ENCODE results near the gene PRPF40B.

The PRPF40B gene

DNA sequence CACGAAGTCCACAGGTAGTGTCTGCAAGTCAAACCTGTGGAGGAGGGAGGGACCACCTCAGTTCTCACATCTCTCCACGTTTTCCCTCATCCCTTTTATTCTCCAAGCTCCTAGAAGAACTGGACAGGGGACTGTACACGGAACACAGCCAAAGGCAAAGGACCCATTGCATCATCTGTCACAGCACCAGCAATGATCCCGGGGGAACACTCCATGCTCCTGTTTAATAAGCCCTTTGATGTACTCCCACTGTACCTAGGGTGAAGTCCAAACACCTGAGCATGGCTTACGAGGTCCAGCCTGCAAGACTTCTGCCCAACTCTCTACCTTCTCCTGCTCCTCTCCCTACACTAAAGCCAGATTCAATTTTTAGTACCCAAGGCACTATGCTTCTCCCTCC is 26.5 kb downstream of the PRPF40B start:
- H3K4me3 ChIP-seq (ENCODE audit: low read depth, low read length): no peak overlapping the region
- H3K9me3 ChIP-seq (ENCODE audit: control insufficient read depth, insufficient read depth, low read depth, low read length): no peaks in the 10 kb centered on the region
- peaks cover 5% of the 10 kb centered on the region for H3K4me1 ChIP-seq (ENCODE audit: control insufficient read depth, insufficient read depth, low read length)
- H3K36me3 ChIP-seq (ENCODE audit: control insufficient read depth, insufficient read depth, low read length): peaks cover 86% of the 10 kb centered on the region
- H3K27me3 ChIP-seq (ENCODE audit: control insufficient read depth, insufficient read depth, low read length): no peaks in the 10 kb centered on the region
- no peak overlapping the region for H3K9ac ChIP-seq (ENCODE audit: low read length)
- no peak overlapping the region for H3K27ac ChIP-seq (ENCODE audit: low read depth, low read length)

- H3K9me3 ChIP-seq (ENCODE audit: control insufficient read depth, insufficient read depth, low read depth, low read length): no peaks in the 10 kb centered on the region
- no peak overlapping the region for H3K4me3 ChIP-seq (ENCODE audit: low read depth, low read length)
- H3K36me3 ChIP-seq (ENCODE audit: control insufficient read depth, insufficient read depth, low read length): peaks cover 82% of the 10 kb centered on the region
- H3K9ac ChIP-seq (ENCODE audit: low read length): no peak overlapping the region
- H3K27ac ChIP-seq (ENCODE audit: low read depth, low read length): no peak overlapping the region
- H3K27me3 ChIP-seq (ENCODE audit: control insufficient read depth, insufficient read depth, low read length): no peaks in the 10 kb centered on the region
- H3K4me1 ChIP-seq (ENCODE audit: control insufficient read depth, insufficient read depth, low read length): peaks cover 5% of the 10 kb centered on the region
Measured at GRCh38 chr12:49651855-49652254, 28.5 kb downstream of the PRPF40B start.

GRCh38 chr12:49652921-49653520 is 29.7 kb downstream of the PRPF40B start:
- Histone ChIP-seq H3K36me3 (ENCODE audit: control insufficient read depth, insufficient read depth, low read length) (peaks cover 84% of the 10 kb centered on the region), H3K4me1 (ENCODE audit: control insufficient read depth, insufficient read depth, low read length) (no peaks in the 10 kb centered on the region; the same call in 1 of the 2 replicates), H3K27ac (ENCODE audit: low read depth, low read length) (no peak overlapping the region), H3K9me3 (ENCODE audit: control insufficient read depth, insufficient read depth, low read depth, low read length) (no peaks in the 10 kb centered on the region), H3K27me3 (ENCODE audit: control insufficient read depth, insufficient read depth, low read length) (no peaks in the 10 kb centered on the region), H3K4me3 (ENCODE audit: low read depth, low read length) (no peak overlapping the region), H3K9ac (ENCODE audit: low read length) (no peak overlapping the region)

- Histone ChIP-seq H3K36me3 (ENCODE audit: control insufficient read depth, insufficient read depth, low read length) (peaks cover 79% of the 10 kb centered on the region), H3K27ac (ENCODE audit: low read depth, low read length) (no peak overlapping the region), H3K4me3 (ENCODE audit: low read depth, low read length) (no peak overlapping the region), H3K9me3 (ENCODE audit: control insufficient read depth, insufficient read depth, low read depth, low read length) (no peaks in the 10 kb centered on the region), H3K9ac (ENCODE audit: low read length) (no peak overlapping the region), H3K4me1 (ENCODE audit: control insufficient read depth, insufficient read depth, low read length) (no peaks in the 10 kb centered on the region; the same call in 1 of the 2 replicates), H3K27me3 (ENCODE audit: control insufficient read depth, insufficient read depth, low read length) (no peaks in the 10 kb centered on the region)
Measured at GRCh38 chr12:49654715-49655114, 31.4 kb downstream of the PRPF40B start.

GRCh38 chr12:49655595-49656236 is 32.4 kb downstream of the PRPF40B start:
- Histone ChIP-seq H3K9me3 (ENCODE audit: control insufficient read depth, insufficient read depth, low read depth, low read length) (no peaks in the 10 kb centered on the region), H3K27ac (ENCODE audit: low read depth, low read length) (no peak overlapping the region), H3K27me3 (ENCODE audit: control insufficient read depth, insufficient read depth, low read length) (no peaks in the 10 kb centered on the region), H3K36me3 (ENCODE audit: control insufficient read depth, insufficient read depth, low read length) (peaks cover 77% of the 10 kb centered on the region), H3K9ac (ENCODE audit: low read length) (no peak overlapping the region), H3K4me3 (ENCODE audit: low read depth, low read length) (no peak overlapping the region), H3K4me1 (ENCODE audit: control insufficient read depth, insufficient read depth, low read length) (no peaks in the 10 kb centered on the region; the same call in 1 of the 2 replicates)

GRCh38 chr12:49658276-49658675 is 34.9 kb downstream of the PRPF40B start:
- Histone ChIP-seq H3K4me3 (ENCODE audit: low read depth, low read length) (no peak overlapping the region), H3K36me3 (ENCODE audit: control insufficient read depth, insufficient read depth, low read length) (peaks cover 77% of the 10 kb centered on the region)

GRCh38 chr12:49659753-49660152 is 36.4 kb downstream of the PRPF40B start:
- Histone ChIP-seq H3K4me1 (ENCODE audit: control insufficient read depth, insufficient read depth, low read length) (peaks cover 23% of the 10 kb centered on the region), H3K36me3 (ENCODE audit: control insufficient read depth, insufficient read depth, low read length) (peaks cover 62% of the 10 kb centered on the region), H3K27me3 (ENCODE audit: control insufficient read depth, insufficient read depth, low read length) (no peaks in the 10 kb centered on the region), H3K4me3 (ENCODE audit: low read depth, low read length) (no peak overlapping the region), H3K9ac (ENCODE audit: low read length) (no peak overlapping the region), H3K27ac (ENCODE audit: low read depth, low read length) (no peak overlapping the region), H3K9me3 (ENCODE audit: control insufficient read depth, insufficient read depth, low read depth, low read length) (no peaks in the 10 kb centered on the region)

More at GRCh38 chr12:49658276-49658675, 34.9 kb downstream of the PRPF40B start:
- Histone ChIP-seq H3K27ac (ENCODE audit: low read depth, low read length) (no peak overlapping the region), H3K4me1 (ENCODE audit: control insufficient read depth, insufficient read depth, low read length) (peaks cover 11% of the 10 kb centered on the region), H3K27me3 (ENCODE audit: control insufficient read depth, insufficient read depth, low read length) (no peaks in the 10 kb centered on the region), H3K9me3 (ENCODE audit: control insufficient read depth, insufficient read depth, low read depth, low read length) (no peaks in the 10 kb centered on the region), H3K9ac (ENCODE audit: low read length) (no peak overlapping the region)

DNA sequence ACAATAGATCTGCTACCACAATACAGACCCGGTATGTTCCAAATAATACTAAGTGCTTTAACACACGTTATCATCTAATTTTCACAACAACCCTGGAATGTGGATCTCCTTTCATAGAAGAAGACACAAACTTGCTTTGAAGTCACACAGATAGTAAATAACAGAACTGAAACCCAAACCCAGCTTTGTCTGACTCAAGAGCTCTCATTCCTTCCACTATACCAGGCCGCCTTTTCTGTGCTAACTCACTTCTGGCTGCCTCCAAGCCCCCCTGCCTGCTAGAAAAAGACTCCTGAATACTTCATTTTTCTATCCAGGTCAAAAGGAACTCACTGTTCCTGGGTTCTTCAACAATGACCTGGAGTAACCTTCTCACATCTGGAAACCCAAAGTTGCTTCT is 37.8 kb downstream of the PRPF40B start:
- no peaks in the 10 kb centered on the region for H3K9me3 ChIP-seq (ENCODE audit: control insufficient read depth, insufficient read depth, low read depth, low read length)
- no peak overlapping the region for H3K27ac ChIP-seq (ENCODE audit: low read depth, low read length)
- H3K36me3 ChIP-seq (ENCODE audit: control insufficient read depth, insufficient read depth, low read length): peaks cover 54% of the 10 kb centered on the region
- H3K9ac ChIP-seq (ENCODE audit: low read length): no peak overlapping the region
- no peak overlapping the region for H3K4me3 ChIP-seq (ENCODE audit: low read depth, low read length)
- H3K4me1 ChIP-seq (ENCODE audit: control insufficient read depth, insufficient read depth, low read length): peaks cover 26% of the 10 kb centered on the region
- H3K27me3 ChIP-seq (ENCODE audit: control insufficient read depth, insufficient read depth, low read length): no peaks in the 10 kb centered on the region

GRCh38 chr12:49661746-49662145 is 38.4 kb downstream of the PRPF40B start:
- Histone ChIP-seq H3K4me3 (ENCODE audit: low read depth, low read length) (no peak overlapping the region), H3K4me1 (ENCODE audit: control insufficient read depth, insufficient read depth, low read length) (peaks cover 26% of the 10 kb centered on the region), H3K27ac (ENCODE audit: low read depth, low read length) (no peak overlapping the region), H3K9me3 (ENCODE audit: control insufficient read depth, insufficient read depth, low read depth, low read length) (no peaks in the 10 kb centered on the region), H3K27me3 (ENCODE audit: control insufficient read depth, insufficient read depth, low read length) (no peaks in the 10 kb centered on the region), H3K36me3 (ENCODE audit: control insufficient read depth, insufficient read depth, low read length) (peaks cover 48% of the 10 kb centered on the region), H3K9ac (ENCODE audit: low read length) (no peak overlapping the region)

- H3K4me3 ChIP-seq (ENCODE audit: low read depth, low read length): no peak overlapping the region
- H3K36me3 ChIP-seq (ENCODE audit: control insufficient read depth, insufficient read depth, low read length): peaks cover 33% of the 10 kb centered on the region
- no peaks in the 10 kb centered on the region for H3K27me3 ChIP-seq (ENCODE audit: control insufficient read depth, insufficient read depth, low read length)
- H3K9me3 ChIP-seq (ENCODE audit: control insufficient read depth, insufficient read depth, low read depth, low read length): no peaks in the 10 kb centered on the region
- H3K4me1 ChIP-seq (ENCODE audit: control insufficient read depth, insufficient read depth, low read length): peaks cover 26% of the 10 kb centered on the region
- peak overlapping the region; percentile 63; the same call in 1 of the 2 replicates for H3K27ac ChIP-seq (ENCODE audit: low read depth, low read length)
- H3K9ac ChIP-seq (ENCODE audit: low read length): peak overlapping the region; percentile 52
Measured at GRCh38 chr12:49662998-49663843, 39.9 kb downstream of the PRPF40B start.

DNA sequence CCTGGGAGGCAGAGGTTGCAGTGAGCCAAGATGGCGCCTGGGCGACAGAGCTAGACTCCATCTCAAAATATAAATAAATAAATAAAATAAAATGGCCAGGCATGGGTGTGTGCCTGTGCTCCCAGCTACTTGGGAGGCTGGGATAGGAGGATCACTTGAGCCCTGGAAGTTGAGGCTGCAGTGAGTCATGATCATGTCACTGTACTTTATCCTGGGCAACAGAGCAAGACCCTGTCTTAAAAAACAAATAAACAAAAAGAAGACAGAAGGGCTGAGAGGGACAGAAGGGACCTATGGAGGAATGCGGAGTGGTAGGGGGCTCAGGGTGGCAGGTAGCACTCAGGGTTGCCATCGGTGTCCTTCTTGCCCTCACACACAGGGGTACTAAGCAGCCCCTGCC is 40.8 kb downstream of the PRPF40B start:
- Histone ChIP-seq H3K4me3 (ENCODE audit: low read depth, low read length) (no peak overlapping the region), H3K9me3 (ENCODE audit: control insufficient read depth, insufficient read depth, low read depth, low read length) (no peaks in the 10 kb centered on the region), H3K27ac (ENCODE audit: low read depth, low read length) (no peak overlapping the region), H3K4me1 (ENCODE audit: control insufficient read depth, insufficient read depth, low read length) (peaks cover 26% of the 10 kb centered on the region), H3K27me3 (ENCODE audit: control insufficient read depth, insufficient read depth, low read length) (no peaks in the 10 kb centered on the region), H3K36me3 (ENCODE audit: control insufficient read depth, insufficient read depth, low read length) (peaks cover 27% of the 10 kb centered on the region), H3K9ac (ENCODE audit: low read length) (no peak overlapping the region)

Measured in HUES6 (cell line).